ENCODE results near the gene SETD5. TPM values are rescaled to one million over a fixed set of nuclear protein-coding genes. Genes with fewer than 3 reads are reported as not detected.

The SETD5 gene
- total RNA-seq, 3 donors from 2014 or later, result 63.0 to 135 (median 118) TPM

DNA sequence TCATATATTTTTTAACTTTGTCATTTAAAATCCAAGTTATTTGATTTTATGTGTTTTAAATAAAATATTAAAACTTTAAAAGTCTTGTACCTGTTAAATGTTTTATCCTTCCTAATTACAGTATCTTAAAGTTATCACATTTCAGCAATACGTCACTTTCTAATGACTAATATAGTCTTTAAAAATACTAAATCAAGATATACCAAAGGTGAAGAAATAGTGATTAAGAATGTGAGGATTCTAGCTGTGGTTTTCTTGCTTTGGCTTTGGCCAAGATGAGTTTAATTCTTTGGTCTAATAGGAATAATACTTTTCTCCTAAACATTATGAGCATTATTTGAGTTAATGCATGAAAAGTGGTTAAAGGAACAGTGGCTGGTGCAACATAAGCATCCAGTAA is 13.9 kb downstream of the SETD5 start:
- no peak for DNase-seq (ENCODE audit: low spot score in 2 of 2)
- H3K4me1 ChIP-seq, result peaks cover 0 to 5% of the 10 kb centered on the region in 2 donors
- intact Hi-C loops (cut with DNase I; ENCODE audit: low total_unique reads), result no loop called here
- H3K9me3 ChIP-seq, result no peaks in the 10 kb centered on the region
- no peaks in the 10 kb centered on the region for H3K36me3 ChIP-seq
- no peaks in the 10 kb centered on the region for H3K27me3 ChIP-seq
- no peak overlapping the region for H3K4me3 ChIP-seq
- H3K27ac ChIP-seq, result peak overlapping the region in 1 of 2 donors; percentile 3
- TF ChIP-seq POLR2A (IDR thresholded peaks at IDR 0.05), result no peak
- no peak for TF ChIP-seq POLR2AphosphoS5 (IDR thresholded peaks at IDR 0.05)
- TF ChIP-seq, protein P1, sequence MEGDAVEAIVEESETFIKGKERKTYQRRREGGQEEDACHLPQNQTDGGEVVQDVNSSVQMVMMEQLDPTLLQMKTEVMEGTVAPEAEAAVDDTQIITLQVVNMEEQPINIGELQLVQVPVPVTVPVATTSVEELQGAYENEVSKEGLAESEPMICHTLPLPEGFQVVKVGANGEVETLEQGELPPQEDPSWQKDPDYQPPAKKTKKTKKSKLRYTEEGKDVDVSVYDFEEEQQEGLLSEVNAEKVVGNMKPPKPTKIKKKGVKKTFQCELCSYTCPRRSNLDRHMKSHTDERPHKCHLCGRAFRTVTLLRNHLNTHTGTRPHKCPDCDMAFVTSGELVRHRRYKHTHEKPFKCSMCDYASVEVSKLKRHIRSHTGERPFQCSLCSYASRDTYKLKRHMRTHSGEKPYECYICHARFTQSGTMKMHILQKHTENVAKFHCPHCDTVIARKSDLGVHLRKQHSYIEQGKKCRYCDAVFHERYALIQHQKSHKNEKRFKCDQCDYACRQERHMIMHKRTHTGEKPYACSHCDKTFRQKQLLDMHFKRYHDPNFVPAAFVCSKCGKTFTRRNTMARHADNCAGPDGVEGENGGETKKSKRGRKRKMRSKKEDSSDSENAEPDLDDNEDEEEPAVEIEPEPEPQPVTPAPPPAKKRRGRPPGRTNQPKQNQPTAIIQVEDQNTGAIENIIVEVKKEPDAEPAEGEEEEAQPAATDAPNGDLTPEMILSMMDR (IDR thresholded peaks at IDR 0.05), result no peak

DNA sequence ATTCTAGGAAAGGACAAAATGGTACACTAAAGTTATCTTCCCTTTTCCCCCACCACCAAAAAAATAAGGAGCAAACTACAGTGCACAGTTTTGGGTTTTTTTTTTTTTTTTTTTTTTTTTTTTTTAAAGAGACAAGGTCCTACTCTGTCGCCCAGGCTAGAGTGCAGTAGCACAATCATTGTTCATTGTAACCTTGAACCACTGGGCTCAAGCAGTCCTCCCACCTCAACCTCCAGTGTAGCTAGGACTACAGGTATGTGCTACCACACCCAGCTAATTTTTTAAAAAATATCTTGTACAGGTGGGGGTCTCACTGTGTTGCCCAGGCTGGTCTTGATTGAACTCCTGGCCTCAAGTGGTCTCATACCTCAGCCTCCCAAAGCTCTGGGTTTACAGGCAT is 14.9 kb downstream of the SETD5 start:
- intact Hi-C loops (cut with DNase I; ENCODE audit: low total_unique reads), result no loop called here
- no peak for DNase-seq (ENCODE audit: low spot score in 2 of 2)

DNA sequence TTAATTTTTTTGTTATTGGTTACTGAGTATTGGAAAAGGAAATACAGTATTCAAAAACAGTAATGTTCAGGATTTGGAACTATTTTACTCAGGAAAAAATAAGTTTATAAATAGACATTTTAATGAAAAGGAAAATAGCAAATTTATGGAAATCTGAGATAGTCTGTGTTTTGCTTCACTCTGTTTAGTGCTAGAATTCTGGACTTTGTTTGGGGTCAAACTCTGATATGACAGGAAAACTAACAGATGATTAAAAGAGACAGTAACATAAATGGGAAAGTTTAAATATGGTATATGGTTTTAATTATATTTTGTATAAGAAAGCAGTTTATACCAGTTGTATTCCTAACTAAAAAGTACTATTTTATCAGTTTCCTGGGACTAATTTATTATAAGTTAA is 17.4 kb downstream of the SETD5 start:
- no peak overlapping the region for H3K27ac ChIP-seq
- TF ChIP-seq POLR2AphosphoS5 (IDR thresholded peaks at IDR 0.05) (no peak), POLR2A (IDR thresholded peaks at IDR 0.05) (no peak)
- TF ChIP-seq, protein P1 (IDR thresholded peaks at IDR 0.05), result no peak
- peaks cover 0 to 5% of the 10 kb centered on the region in 2 donors for H3K4me1 ChIP-seq
- no peaks in the 10 kb centered on the region for H3K27me3 ChIP-seq
- no peaks in the 10 kb centered on the region for H3K36me3 ChIP-seq
- no peak for DNase-seq (ENCODE audit: low spot score in 2 of 2)
- no peak overlapping the region for H3K4me3 ChIP-seq
- intact Hi-C loops (cut with DNase I; ENCODE audit: low total_unique reads), result no loop called here
- H3K9me3 ChIP-seq, result no peaks in the 10 kb centered on the region

More for the DNA sequence above, 14.9 kb downstream of the SETD5 start:
- no peak overlapping the region for H3K4me3 ChIP-seq
- TF ChIP-seq, protein P1 (IDR thresholded peaks at IDR 0.05), result no peak
- TF ChIP-seq POLR2AphosphoS5 (IDR thresholded peaks at IDR 0.05) (no peak), POLR2A (IDR thresholded peaks at IDR 0.05) (no peak)
- H3K9me3 ChIP-seq, result no peaks in the 10 kb centered on the region
- no peaks in the 10 kb centered on the region for H3K36me3 ChIP-seq
- no peaks in the 10 kb centered on the region for H3K27me3 ChIP-seq
- peaks cover 0 to 5% of the 10 kb centered on the region in 2 donors for H3K4me1 ChIP-seq
- no peak overlapping the region for H3K27ac ChIP-seq

DNA sequence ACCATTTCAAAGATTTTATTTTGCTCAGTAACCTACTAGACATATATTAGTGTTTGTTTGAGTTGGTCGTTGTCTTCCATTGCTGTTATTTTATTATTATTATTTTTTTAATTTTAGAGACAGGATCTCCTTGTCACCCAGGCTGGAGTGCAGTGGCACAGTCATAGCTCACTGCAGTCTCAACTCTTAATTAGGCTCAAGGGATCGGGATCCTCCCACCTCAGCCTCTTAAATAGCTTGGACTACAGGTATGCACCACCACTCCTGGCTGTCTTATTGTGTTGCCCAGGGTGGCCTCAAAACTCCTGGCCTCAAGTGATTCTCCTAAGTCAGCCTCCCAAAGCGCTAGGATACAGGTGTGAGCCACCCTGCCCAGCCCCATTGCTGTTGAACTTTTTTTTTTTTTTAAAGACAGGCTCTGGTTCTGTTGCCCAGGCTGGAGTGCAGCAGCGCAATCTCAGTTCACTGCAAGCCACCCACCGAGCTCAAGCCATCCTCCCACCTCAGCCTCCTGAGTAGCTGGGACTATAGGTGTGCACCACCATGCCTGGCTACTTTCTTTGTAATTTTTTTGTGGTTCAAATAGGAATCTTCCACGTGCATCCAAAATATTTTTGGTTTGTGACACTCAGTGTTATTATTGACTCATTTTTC is 18.2 kb downstream of the SETD5 start:
- H3K4me3 ChIP-seq, result no peak overlapping the region
- TF ChIP-seq POLR2AphosphoS5 (IDR thresholded peaks at IDR 0.05) (no peak), POLR2A (IDR thresholded peaks at IDR 0.05) (no peak)
- TF ChIP-seq, protein P1 (IDR thresholded peaks at IDR 0.05), result no peak
- no peak for DNase-seq (ENCODE audit: low spot score in 2 of 2)
- H3K9me3 ChIP-seq, result no peaks in the 10 kb centered on the region
- peaks cover 0 to 5% of the 10 kb centered on the region in 2 donors for H3K4me1 ChIP-seq
- intact Hi-C loops (cut with DNase I; ENCODE audit: low total_unique reads), result no loop called here
- H3K27ac ChIP-seq, result no peak overlapping the region
- no peaks in the 10 kb centered on the region for H3K27me3 ChIP-seq
- H3K36me3 ChIP-seq, result no peaks in the 10 kb centered on the region

DNA sequence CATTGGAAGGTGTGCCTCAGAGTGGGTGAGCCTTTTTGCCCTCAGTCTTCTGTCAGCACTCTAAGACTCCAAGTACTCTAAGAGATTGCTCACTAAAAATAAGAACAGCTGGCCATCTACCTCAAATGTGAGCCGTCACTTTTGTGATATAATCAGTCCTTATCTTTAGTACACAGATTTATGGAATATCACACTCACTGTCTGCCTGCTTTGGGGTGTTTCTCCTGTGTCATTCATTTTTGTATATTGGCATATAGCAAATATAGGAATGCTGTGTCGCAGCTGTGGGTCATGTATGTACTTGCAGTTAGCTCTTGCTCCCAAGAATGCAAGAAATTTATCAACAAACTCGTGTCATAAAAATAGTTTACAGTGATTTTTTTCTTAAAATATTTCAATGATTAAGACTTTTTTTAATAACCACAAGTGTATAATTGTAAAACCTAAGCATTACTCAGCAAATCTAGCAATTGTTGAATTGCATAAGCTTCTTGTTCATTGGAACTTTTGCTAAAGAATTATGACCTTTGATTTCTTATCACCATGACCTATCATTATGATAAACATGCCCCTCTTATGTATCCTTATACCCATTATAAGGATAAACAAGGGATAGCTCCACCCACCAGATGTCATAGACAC is 18.8 kb downstream of the SETD5 start:
- H3K27ac ChIP-seq, result no peak overlapping the region
- no peak for DNase-seq (ENCODE audit: low spot score in 2 of 2)

More for the DNA sequence above, 18.8 kb downstream of the SETD5 start:
- intact Hi-C loops (cut with DNase I; ENCODE audit: low total_unique reads), result no loop called here
- Histone ChIP-seq H3K4me3 (no peak overlapping the region), H3K36me3 (no peaks in the 10 kb centered on the region), H3K27me3 (no peaks in the 10 kb centered on the region), H3K9me3 (no peaks in the 10 kb centered on the region), H3K4me1 (peaks cover 0 to 10% of the 10 kb centered on the region in 2 donors)
- TF ChIP-seq POLR2AphosphoS5 (IDR thresholded peaks at IDR 0.05) (no peak), POLR2A (IDR thresholded peaks at IDR 0.05) (no peak)
- TF ChIP-seq, protein P1 (IDR thresholded peaks at IDR 0.05), result no peak

Measured in breast epithelium (tissue), 4 donors.